Suppressor macrophage (primary cell): ENCODE data around the gene NBPF11.
"Not testable (repeated sequence)": the region's sequence is repeated elsewhere in the genome, so short reads cannot be mapped to it uniquely, and the experiment has no call there.

Source experiments
- DNase-seq, 4 experiments: peaks; one replicate each; pipeline ENCODE4 v3.0.0-alpha.2; 2020 to 2022
- total RNA-seq, 17 experiments: gene quantifications; one replicate each; lab custom pipeline; 2026; ENCODE audit warnings: mixed read lengths in 6 of 17, inconsistent platforms in 3 of 17; lab: John Stamatoyannopoulos, UW

NBPF11 gene
- total RNA-seq = 2.0 to 12.3 (median 6.5) reads per million in 17 experiments

GRCh38 chr1:148151911-148152656 is at the start of gene NBPF11:
NBPF11 (minus strand) TSS chr1:148152281; CDS start chr1:148127003, 25,278 bp downstream.
- peak; percentile 84 to 95 (median 88) for DNase-seq

- not testable (repeated sequence) for DNase-seq
Measured at GRCh38 chr1:148197396-148197795, 45.3 kb upstream of the NBPF11 start.

GRCh38 chr1:148196949-148197348 is 44.9 kb upstream of the NBPF11 start:
- DNase-seq = not testable (repeated sequence)

GRCh38 chr1:148195115-148195514 is 43.0 kb upstream of the NBPF11 start:
- not testable (repeated sequence) for DNase-seq

- not testable (repeated sequence) for DNase-seq
Measured at GRCh38 chr1:148188768-148189167, 36.7 kb upstream of the NBPF11 start.

GRCh38 chr1:148178682-148179081 is 26.6 kb upstream of the NBPF11 start:
- DNase-seq = not testable (repeated sequence)

- DNase-seq = not testable (repeated sequence)
Measured at GRCh38 chr1:148175414-148175813, 23.3 kb upstream of the NBPF11 start.

- DNase-seq = not testable (repeated sequence)
Measured at GRCh38 chr1:148171995-148172394, 19.9 kb upstream of the NBPF11 start.

- DNase-seq = peak in 2 of 4 experiments; percentile 8 to 14
Measured at GRCh38 chr1:148166558-148167492, 14.7 kb upstream of the NBPF11 start.

- DNase-seq = no peak
Measured at GRCh38 chr1:148162363-148162762, 10.3 kb upstream of the NBPF11 start.

GRCh38 chr1:148161053-148161901 is 9.2 kb upstream of the NBPF11 start:
- DNase-seq = no peak

- no peak for DNase-seq
Measured at GRCh38 chr1:148160343-148161052, 8.4 kb upstream of the NBPF11 start.

GRCh38 chr1:148160048-148160342 is 7.9 kb upstream of the NBPF11 start:
- DNase-seq = no peak

GRCh38 chr1:148158341-148159003 is 6.4 kb upstream of the NBPF11 start:
- no peak for DNase-seq

GRCh38 chr1:148157803-148158202 is 5.7 kb upstream of the NBPF11 start:
- not testable (repeated sequence) for DNase-seq

GRCh38 chr1:148155494-148156275 is 3.6 kb upstream of the NBPF11 start:
- not testable (repeated sequence) for DNase-seq

- DNase-seq = not testable (repeated sequence)
Measured at GRCh38 chr1:148152795-148153194, 714 bp upstream of the NBPF11 start.

GRCh38 chr1:148151371-148151819 is 686 bp downstream of the NBPF11 start:
- peak; percentile 5 to 60 (median 24) for DNase-seq

- DNase-seq = not testable (repeated sequence)
Measured at GRCh38 chr1:148150945-148151344, 1.1 kb downstream of the NBPF11 start.

GRCh38 chr1:148150014-148150413 is 2.1 kb downstream of the NBPF11 start:
- DNase-seq = not testable (repeated sequence)
